ENCODE measurements around the gene NHERF2. TPM values are rescaled to one million over a fixed set of nuclear protein-coding genes. Genes with fewer than 3 reads are reported as not detected.

Gene NHERF2
- total RNA-seq, 3 donors from 2014 or later: 2.0 to 4.4 (median 2.0) TPM

DNA sequence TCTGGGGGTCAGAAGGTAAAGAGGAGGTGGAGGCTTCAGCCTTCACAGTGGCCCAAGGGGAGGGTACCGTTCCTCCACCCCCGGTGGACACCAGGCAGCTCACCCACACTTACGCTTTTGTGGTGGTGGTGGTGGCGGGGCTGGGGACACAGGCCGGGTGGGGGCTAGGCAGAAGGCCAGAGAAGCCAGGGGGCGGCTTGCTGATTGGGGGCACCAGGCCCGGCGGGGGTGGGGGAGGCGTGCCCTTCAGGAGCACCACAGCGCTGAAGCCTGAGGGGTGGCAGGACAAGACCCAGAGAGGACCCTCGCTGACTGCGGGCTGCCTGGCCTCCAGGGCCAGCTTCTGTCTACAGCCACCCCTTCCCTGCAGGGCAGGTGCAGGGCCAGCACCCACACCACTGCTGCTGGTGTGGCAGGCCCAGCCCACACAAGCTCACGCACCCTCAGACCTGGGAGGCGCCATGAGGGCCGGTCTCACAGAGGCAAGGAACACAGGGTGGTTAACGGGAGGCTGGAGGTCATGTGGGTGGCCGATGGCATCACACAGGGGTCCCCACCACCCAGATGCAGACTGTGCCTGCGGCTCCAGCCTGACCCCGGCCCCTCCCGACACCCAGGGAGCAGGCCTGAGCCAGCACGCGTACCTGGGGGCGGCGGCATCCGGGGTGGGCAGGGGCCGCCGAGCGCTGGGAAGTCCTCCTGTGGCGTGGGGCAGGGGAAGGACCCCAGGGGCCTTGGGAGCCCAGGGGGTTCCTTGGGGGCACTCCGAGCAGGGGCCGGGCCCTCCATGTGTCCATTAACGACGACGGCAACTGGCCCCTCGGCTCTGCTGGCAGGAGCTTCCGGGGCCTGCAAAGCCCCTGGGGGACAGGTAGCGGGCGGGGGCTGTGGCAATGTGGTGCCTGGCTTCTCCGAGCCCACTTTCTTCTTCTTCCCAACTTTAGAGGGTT, 27.6 kb upstream of the NHERF2 start:
- H3K9me3 Mint-ChIP-seq: no peaks in the 10 kb centered on the region
- no peak overlapping the region for H3K4me3 Mint-ChIP-seq
- H3K36me3 Mint-ChIP-seq (ENCODE audit: insufficient read depth): peaks cover 9% of the 10 kb centered on the region
- H3K4me1 Mint-ChIP-seq (ENCODE audit: low read depth): peaks cover 3% of the 10 kb centered on the region
- H3K27me3 Mint-ChIP-seq (ENCODE audit: low read depth): no peaks in the 10 kb centered on the region
- DNase-seq (no peak), ATAC-seq (no peak)

DNA sequence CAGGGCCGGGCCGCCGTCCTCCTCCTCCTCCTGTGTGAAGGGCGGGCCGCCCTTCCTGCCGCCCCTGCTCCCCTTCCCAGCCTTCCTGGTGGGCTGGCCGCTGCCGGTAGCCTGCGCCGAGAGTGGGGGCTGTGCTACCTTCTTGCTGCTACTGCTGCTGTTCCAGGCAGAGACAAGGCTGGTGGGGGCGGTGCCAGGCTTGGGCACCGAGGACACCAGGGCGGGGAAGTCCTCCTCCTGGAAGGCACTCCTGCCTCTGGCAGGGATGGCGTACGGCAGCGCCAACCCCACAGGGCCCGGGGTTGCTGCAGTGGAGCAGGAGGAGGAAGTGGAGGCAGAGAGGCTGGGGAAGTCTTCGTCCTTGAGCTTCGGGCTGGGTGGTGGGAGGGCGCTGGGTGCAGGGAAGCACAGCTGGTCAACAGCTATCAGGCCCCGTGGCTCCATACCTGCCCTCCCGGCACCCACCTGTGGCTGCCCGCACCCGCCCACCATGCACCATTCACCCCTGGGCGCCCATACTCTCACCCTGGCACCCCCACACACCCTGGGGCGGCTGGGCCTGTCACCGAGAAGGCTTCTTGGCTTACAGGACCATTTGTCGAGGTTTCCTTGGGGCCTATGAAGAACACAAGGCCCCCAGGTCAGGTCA, 26.7 kb upstream of the NHERF2 start:
- no peak for ATAC-seq
- Mint-ChIP-seq H3K4me3 (no peak overlapping the region), H3K27me3 (ENCODE audit: low read depth) (no peaks in the 10 kb centered on the region), H3K9me3 (no peaks in the 10 kb centered on the region), H3K36me3 (ENCODE audit: insufficient read depth) (peaks cover 9% of the 10 kb centered on the region), H3K4me1 (ENCODE audit: low read depth) (peaks cover 4% of the 10 kb centered on the region)
- DNase-seq: no peak

DNA sequence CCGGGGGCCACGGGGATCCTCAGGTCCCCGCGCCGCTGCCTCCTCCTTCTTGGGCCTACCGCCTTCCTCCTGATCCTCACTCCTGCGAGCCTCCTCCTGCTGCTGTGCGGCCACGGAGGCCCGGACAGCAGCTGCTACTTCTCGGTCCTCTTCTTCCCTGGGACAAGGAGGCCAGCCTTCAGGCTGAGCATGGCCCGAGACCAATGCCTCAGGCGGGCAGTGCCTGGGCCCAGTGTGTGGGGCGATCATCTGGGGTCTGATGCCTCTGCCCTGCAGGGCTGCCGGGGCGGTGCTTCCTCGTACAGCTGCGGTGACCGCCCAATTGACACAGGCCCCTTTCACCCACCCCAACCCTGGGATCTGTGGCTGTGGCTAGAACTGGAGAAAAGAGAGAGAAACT, 25.7 kb upstream of the NHERF2 start:
- H3K27me3 Mint-ChIP-seq (ENCODE audit: low read depth): no peaks in the 10 kb centered on the region
- peaks cover 10% of the 10 kb centered on the region for H3K36me3 Mint-ChIP-seq (ENCODE audit: insufficient read depth)
- H3K4me1 Mint-ChIP-seq (ENCODE audit: low read depth): peaks cover 6% of the 10 kb centered on the region
- DNase-seq (no peak), ATAC-seq (no peak)
- H3K4me3 Mint-ChIP-seq: no peak overlapping the region
- no peaks in the 10 kb centered on the region for H3K9me3 Mint-ChIP-seq

DNA sequence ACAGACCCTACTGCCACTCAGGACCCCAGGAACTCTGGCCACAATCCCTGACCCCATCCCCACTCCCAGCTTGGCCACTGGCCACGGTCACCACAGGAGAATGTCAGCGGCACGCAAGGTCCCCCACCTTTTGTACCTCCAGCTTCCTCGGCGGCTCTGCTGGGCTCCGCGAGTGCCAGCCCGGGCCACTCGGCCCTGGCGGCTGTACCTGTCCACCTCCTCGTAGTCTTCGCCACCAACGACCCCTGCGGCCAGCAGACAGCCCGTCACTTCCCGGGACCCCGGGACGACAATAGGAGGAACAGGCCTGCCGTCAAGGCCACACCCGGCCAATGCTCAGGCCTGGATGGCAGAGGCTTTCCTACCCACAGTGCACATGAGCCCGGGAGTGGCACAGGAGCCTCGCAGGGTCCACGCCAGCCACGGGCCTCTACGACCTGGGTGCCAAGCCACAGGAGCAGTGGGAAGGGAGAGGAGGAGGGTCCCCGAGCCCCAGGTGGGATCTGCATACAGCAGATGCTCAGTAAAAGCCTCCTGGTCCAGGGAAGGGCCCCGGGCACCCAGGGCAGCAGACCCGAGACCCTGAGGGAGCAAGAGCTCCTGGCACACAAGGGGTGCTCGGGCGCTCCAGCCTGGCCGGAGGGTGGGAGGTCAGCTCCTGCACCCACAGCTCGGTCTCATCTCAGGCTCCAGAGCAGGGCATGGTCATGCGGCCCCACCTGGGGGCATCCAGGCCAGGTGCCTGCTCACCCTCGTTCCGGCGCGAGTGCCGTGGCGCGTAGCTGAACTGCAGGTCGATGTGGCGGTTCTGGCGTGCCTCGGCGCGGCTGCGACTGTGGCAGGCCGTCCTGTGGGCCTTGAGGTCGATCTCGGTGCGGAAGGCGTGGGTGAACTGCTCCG, 25.0 kb upstream of the NHERF2 start:
- ATAC-seq: no peak
- DNase-seq: no peak
- Mint-ChIP-seq H3K4me1 (ENCODE audit: low read depth) (peaks cover 9% of the 10 kb centered on the region), H3K27me3 (ENCODE audit: low read depth) (no peaks in the 10 kb centered on the region), H3K36me3 (ENCODE audit: insufficient read depth) (peaks cover 11% of the 10 kb centered on the region), H3K4me3 (no peak overlapping the region), H3K9me3 (no peaks in the 10 kb centered on the region)

DNA sequence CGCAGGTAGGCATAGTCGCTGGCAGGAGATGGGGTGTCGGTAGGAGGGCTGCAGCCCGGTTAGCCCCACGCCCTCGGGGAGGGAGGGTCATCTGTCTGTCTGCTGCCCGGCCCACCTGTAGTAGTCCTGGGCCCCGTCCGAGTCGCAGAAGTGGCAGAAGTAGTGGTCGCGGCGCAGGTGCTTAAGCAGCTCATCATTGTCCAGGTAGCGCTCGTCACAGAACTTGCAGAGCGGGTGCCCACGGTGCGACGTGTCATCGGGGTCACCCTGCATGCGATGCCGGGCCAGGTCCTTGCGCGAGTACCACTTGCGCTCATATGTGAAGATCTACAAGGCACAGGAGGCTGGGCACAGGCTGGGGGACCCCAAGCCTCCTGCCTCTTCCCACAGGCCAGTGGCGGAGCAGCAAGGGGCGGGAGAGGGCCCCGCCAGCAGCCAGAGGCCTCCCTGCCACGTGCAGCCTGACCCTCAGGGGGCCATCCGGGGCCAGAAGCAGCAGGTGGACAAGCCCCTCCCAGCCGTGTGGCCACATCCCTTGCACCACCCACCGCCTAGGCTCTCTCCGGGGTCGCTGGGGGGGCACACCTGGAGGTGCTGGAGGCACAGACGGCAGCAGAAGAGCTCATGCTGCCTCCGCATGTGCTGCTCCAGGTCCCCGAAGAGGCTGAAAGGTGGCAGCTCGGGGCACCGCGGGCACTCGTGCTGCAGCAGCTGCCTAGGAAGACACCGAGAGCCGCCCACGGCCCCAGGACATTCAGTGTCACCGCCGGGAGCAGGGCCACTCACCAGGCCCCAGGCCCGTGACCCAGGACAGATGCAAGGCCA, 24.1 kb upstream of the NHERF2 start:
- no peak overlapping the region for H3K4me3 Mint-ChIP-seq
- ATAC-seq (no peak), DNase-seq (no peak)
- no peaks in the 10 kb centered on the region for H3K27me3 Mint-ChIP-seq (ENCODE audit: low read depth)
- H3K4me1 Mint-ChIP-seq (ENCODE audit: low read depth): peaks cover 18% of the 10 kb centered on the region
- no peaks in the 10 kb centered on the region for H3K9me3 Mint-ChIP-seq
- peaks cover 11% of the 10 kb centered on the region for H3K36me3 Mint-ChIP-seq (ENCODE audit: insufficient read depth)

DNA sequence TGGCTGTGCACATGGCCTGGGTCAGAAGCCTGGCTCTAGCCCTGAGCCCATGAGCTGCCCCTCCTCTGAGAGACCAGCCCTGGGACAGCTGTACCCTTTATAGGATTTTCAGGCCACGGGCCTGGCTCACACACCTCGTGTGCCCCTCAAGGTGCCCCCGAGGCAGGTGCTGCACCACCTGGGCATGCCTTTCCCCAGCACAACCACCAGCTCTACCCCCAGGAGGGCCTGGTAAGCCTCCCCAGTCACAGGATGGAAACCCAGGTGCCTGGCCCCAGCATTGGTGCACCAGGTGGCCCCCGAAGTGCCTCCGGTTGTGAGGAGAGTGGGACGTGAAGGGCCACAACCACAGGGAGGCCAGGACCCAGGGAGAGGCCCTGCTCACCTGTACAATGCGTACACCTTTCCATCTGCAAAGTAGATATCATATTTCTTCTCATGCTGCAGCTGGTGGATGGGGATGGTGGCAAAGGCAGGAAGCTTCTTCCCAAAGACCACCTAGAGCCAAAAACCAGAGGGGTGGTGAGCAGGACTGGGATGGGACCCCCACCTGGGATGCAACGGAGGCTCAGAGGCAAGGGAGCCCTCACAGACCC, 23.4 kb upstream of the NHERF2 start:
- Mint-ChIP-seq H3K4me3 (no peak overlapping the region), H3K27me3 (ENCODE audit: low read depth) (no peaks in the 10 kb centered on the region), H3K9me3 (no peaks in the 10 kb centered on the region), H3K36me3 (ENCODE audit: insufficient read depth) (peaks cover 13% of the 10 kb centered on the region), H3K4me1 (ENCODE audit: low read depth) (peaks cover 25% of the 10 kb centered on the region)
- ATAC-seq: no peak
- no peak for DNase-seq

DNA sequence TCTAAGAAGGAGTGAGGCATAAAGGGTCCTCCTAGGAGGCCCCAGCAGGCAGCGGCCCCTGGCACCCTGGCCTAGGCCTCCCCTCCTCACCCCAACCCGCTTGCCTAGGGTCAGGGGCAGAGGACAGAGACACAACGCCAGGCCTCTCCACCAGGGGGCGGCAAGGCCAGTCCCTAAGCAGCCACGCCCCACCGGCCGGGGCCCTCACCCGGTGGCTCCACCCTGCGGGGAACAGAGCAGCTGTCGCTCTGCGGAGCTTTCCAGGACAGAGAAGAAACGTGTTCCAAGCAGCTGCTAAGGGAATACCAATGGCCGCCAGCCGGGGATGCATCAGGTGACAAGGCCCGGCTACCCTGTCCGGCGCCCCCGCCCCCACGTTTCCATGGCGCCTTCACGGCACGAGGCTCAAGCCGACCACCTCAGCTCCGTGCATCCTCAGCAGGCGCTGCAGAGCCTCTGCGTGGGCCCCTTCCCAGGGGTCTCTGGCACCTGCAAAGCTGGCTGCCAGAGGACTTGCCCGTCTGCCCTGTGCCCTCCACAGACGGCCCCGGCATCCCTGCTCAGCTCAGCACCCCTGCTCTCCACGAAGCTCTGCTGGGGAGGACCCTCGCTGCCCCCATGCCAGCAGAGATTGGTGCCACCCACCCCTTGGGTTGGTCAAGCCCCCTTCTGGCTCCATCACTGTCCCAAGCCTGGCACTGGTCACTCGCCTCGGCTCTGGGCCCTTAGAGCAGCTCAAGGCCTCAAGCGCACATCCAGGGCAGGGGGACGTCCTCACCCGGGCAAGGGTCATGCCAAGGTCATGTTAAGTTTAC, 22.7 kb upstream of the NHERF2 start:
- Mint-ChIP-seq H3K4me3 (no peak overlapping the region), H3K36me3 (ENCODE audit: insufficient read depth) (peaks cover 17% of the 10 kb centered on the region), H3K4me1 (ENCODE audit: low read depth) (peaks cover 31% of the 10 kb centered on the region), H3K27me3 (ENCODE audit: low read depth) (no peaks in the 10 kb centered on the region), H3K9me3 (no peaks in the 10 kb centered on the region)
- DNase-seq (peak; percentile 83), ATAC-seq (peak; percentile 92)

DNA sequence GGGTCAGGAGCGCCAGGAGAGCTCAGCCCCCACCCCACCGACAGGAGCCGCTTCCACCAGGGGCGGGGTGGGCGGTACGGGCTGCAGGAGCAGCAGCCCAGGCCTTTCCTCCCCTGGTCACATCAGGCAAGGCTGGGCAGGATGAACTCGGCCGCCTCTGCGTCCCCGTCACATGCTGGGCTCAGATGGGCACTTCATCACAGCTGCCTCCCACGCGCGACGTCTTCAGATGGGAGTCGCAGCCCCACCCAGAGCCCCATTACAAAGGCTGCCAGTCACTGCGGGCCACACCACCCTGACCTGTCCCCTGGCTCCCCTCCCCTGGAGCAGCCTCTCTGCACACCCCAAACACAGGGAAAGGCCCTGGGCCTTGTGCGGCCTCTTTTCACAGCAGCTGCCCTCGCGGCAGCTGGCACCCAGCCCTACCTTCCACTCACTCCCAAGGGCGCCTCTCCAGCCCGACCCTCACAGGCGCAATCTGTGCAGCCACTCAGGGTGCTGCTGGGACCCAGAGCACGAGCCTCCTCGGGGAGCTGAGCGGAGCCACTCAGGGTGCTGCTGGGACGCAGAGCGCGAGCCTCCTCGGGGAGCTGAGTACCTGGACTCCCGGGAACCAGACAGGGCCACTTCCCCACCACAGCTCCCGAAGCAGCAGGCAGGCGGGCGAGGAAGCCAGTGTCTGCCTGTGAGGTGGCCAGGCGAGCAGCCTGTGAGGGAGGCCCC, 21.7 kb upstream of the NHERF2 start:
- peaks cover 31% of the 10 kb centered on the region for H3K4me1 Mint-ChIP-seq (ENCODE audit: low read depth)
- H3K36me3 Mint-ChIP-seq (ENCODE audit: insufficient read depth): peaks cover 17% of the 10 kb centered on the region
- DNase-seq (no peak), ATAC-seq (no peak)
- H3K4me3 Mint-ChIP-seq: no peak overlapping the region
- no peaks in the 10 kb centered on the region for H3K9me3 Mint-ChIP-seq
- no peaks in the 10 kb centered on the region for H3K27me3 Mint-ChIP-seq (ENCODE audit: low read depth)

DNA sequence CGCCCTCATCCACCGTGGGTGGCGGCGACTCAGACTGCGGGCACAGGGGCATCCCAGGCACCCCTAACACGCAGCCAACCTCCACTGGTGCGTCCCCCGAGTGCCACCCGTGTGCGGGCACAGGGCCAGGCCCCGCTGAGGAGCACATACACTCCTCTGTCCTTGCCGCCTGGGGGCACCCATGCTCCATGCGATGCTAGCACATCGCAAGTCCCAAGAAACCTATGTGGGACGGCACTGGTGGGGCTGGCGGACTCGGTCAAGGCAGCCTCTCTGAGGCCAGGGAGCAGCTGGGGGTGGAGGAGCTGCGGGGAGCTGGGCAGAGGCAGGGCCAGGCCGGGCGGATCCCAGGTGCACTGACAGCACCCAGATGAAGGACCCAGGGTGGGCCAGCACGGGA, 21.1 kb upstream of the NHERF2 start:
- no peak for ATAC-seq
- no peak for DNase-seq
- Mint-ChIP-seq H3K4me3 (no peak overlapping the region), H3K36me3 (ENCODE audit: insufficient read depth) (peaks cover 18% of the 10 kb centered on the region), H3K27me3 (ENCODE audit: low read depth) (no peaks in the 10 kb centered on the region), H3K9me3 (no peaks in the 10 kb centered on the region), H3K4me1 (ENCODE audit: low read depth) (peaks cover 36% of the 10 kb centered on the region)

DNA sequence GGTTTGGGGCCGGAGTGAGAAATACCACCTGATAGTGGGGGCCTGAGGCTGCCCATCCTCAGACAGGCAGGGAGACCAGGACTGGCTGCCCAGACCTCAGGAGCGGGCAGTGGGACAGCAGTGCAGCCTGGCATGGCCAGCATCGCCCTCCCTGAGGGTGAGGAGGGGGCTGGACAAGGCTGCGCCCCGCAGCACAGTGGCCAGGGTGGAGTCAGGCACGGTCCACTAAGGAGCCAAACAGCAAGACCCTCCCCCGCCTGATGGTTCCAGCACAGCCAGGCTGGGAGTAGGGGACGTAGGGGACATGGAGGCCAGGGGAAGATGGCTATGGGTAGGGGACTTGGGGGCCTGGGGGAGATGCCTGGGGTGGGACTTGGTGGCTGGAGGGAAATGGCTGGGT, 20.4 kb upstream of the NHERF2 start:
- H3K27me3 Mint-ChIP-seq (ENCODE audit: low read depth): no peaks in the 10 kb centered on the region
- no peak for DNase-seq
- H3K36me3 Mint-ChIP-seq (ENCODE audit: insufficient read depth): peaks cover 16% of the 10 kb centered on the region
- no peak for ATAC-seq
- H3K4me3 Mint-ChIP-seq: peak overlapping the region; percentile 25
- peaks cover 36% of the 10 kb centered on the region for H3K4me1 Mint-ChIP-seq (ENCODE audit: low read depth)
- no peaks in the 10 kb centered on the region for H3K9me3 Mint-ChIP-seq

DNA sequence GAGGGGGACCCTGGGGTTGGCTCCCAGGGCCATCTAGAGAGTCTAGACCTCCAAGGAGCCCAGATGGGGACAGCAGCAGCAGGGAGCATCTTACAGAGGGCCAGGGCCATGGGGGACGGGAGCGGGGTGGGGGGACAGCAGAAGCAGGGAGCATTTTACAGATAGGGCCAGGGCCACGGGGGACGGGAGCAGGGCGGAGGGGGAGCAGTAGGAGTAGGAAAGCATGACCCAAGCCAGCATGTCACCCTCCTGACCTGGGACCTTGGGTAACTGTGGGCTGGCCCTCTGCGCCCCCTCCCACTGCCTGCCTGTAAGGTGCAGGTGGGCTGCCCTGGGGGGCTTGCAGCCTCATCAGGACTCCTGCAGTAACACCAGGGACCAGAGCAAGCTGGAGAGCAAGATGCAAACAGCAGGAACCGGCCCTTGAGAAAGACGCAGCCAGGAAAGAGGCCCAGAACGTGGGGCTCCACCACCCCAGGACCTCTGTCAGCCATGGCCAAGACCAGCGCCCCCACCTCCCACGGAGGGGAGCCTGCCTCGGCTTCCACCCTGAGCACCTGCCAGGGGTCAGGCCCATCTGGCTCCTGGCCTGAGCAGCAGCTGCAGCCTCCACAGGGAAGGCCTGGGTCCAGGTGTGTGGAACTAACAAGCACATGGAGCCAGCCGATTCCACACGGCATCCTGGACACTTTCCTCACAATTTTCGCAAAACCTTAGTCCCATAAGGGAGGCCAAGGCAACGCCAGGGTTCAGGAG, 19.4 kb upstream of the NHERF2 start:
- no peaks in the 10 kb centered on the region for H3K27me3 Mint-ChIP-seq (ENCODE audit: low read depth)
- H3K36me3 Mint-ChIP-seq (ENCODE audit: insufficient read depth): peaks cover 14% of the 10 kb centered on the region
- H3K4me3 Mint-ChIP-seq: peak overlapping the region; percentile 92
- ATAC-seq: no peak
- no peak for DNase-seq
- no peaks in the 10 kb centered on the region for H3K9me3 Mint-ChIP-seq
- peaks cover 36% of the 10 kb centered on the region for H3K4me1 Mint-ChIP-seq (ENCODE audit: low read depth)
